Activated naive CD4-positive, alpha-beta T cell treated with anti-CD3 and anti-CD28 coated beads, Interleukin-2, amount 50 U/mL, for 72 hours (primary cell): ENCODE data around the gene RPL39L. TPM values are rescaled to one million over a fixed set of nuclear protein-coding genes. Genes with fewer than 3 reads are reported as not detected.

Source experiments
- ATAC-seq, 2 donors: fragments of 150-1000 bp; cut with Tn5 transposase; 2 replicates each; pipeline ENCODE4 v1.10.0; 2021; ENCODE audit warnings: mild to moderate bottlenecking in 2 of 2, moderate library complexity in 2 of 2
- DNase-seq, 2 donors: peaks; one replicate each; pipeline ENCODE4 v3.0.0; 2021 to 2022; ENCODE audit warnings: low spot score in 2 of 2
- H3K27ac Mint-ChIP-seq, 2 donors: one replicate each; pipeline ENCODE4 v1.8.0; 2022; ENCODE audit warnings: mild to moderate bottlenecking in 2 of 2, mixed read lengths in 2 of 2
- H3K36me3 Mint-ChIP-seq, 2 donors: one replicate each; pipeline ENCODE4 v1.8.0; 2022; ENCODE audit warnings: mixed read lengths in 2 of 2
- H3K9me3 Mint-ChIP-seq, 2 donors: one replicate each; pipeline ENCODE4 v1.8.0; 2022; ENCODE audit warnings: mixed read lengths in 2 of 2
- total RNA-seq, 2 donors: library from RNA; stranded (reverse); gene quantifications; one replicate each; pipeline ENCODE4 v1.2.3, GENCODE V29; 2022

RPL39L gene
- total RNA-seq, 2 donors from 2014 or later, result 15.5 to 19.3 TPM

GRCh38 chr3:187084126-187084525 lies 55.2 kb downstream of the RPL39L start:
- Mint-ChIP-seq H3K27ac (peak overlapping the region in 1 of 2 donors; percentile 36), H3K9me3 (peaks cover 8 to 12% of the 10 kb centered on the region in 2 donors), H3K36me3 (peaks cover 5 to 12% of the 10 kb centered on the region in 2 donors)
- DNase-seq (no peak), ATAC-seq (no peak)

- no peak for DNase-seq
- H3K27ac Mint-ChIP-seq, result no peak overlapping the region
- ATAC-seq, result no peak
- H3K36me3 Mint-ChIP-seq, result peaks cover 0 to 6% of the 10 kb centered on the region in 2 donors
- peaks cover 0 to 4% of the 10 kb centered on the region in 2 donors for H3K9me3 Mint-ChIP-seq
These were observed 56.4 kb downstream of the RPL39L start for GRCh38 chr3:187082758-187083375.

- H3K36me3 Mint-ChIP-seq, result peaks cover 0 to 12% of the 10 kb centered on the region in 2 donors
- no peak for DNase-seq
- no peak overlapping the region for H3K27ac Mint-ChIP-seq
- no peaks in the 10 kb centered on the region for H3K9me3 Mint-ChIP-seq
- no peak for ATAC-seq
These were observed 58.4 kb downstream of the RPL39L start for GRCh38 chr3:187080799-187081450.

GRCh38 chr3:187079090-187080022 lies 59.9 kb downstream of the RPL39L start:
- Mint-ChIP-seq H3K36me3 (peaks cover 0 to 12% of the 10 kb centered on the region in 2 donors), H3K9me3 (no peaks in the 10 kb centered on the region), H3K27ac (peak overlapping the region in 1 of 2 donors; percentile 77)
- no peak for ATAC-seq
- DNase-seq, result no peak

GRCh38 chr3:187077537-187077936 lies 61.8 kb downstream of the RPL39L start:
- Mint-ChIP-seq H3K9me3 (no peaks in the 10 kb centered on the region), H3K27ac (peak overlapping the region in 1 of 2 donors; percentile 71), H3K36me3 (peaks cover 0 to 20% of the 10 kb centered on the region in 2 donors)
- no peak for DNase-seq
- no peak for ATAC-seq

- ATAC-seq, result no peak
- Mint-ChIP-seq H3K27ac (peak overlapping the region; percentile 71 to 84), H3K36me3 (peaks cover 0 to 20% of the 10 kb centered on the region in 2 donors), H3K9me3 (no peaks in the 10 kb centered on the region)
- DNase-seq, result no peak
These were observed 62.2 kb downstream of the RPL39L start for GRCh38 chr3:187077085-187077484.

- H3K27ac Mint-ChIP-seq, result peak overlapping the region; percentile 71 to 84
- H3K9me3 Mint-ChIP-seq, result no peaks in the 10 kb centered on the region
These were observed 63.0 kb downstream of the RPL39L start for GRCh38 chr3:187076297-187076696.

GRCh38 chr3:187074846-187075245 lies 64.5 kb downstream of the RPL39L start:
- H3K9me3 Mint-ChIP-seq, result no peaks in the 10 kb centered on the region
- no peak for DNase-seq
- no peak overlapping the region for H3K27ac Mint-ChIP-seq
- ATAC-seq, result no peak
- H3K36me3 Mint-ChIP-seq, result peaks cover 11 to 32% of the 10 kb centered on the region in 2 donors

More at GRCh38 chr3:187076297-187076696, 63.0 kb downstream of the RPL39L start:
- DNase-seq (no peak), ATAC-seq (no peak)
- peaks cover 0 to 21% of the 10 kb centered on the region in 2 donors for H3K36me3 Mint-ChIP-seq

- Mint-ChIP-seq H3K9me3 (peaks cover 0 to 4% of the 10 kb centered on the region in 2 donors), H3K27ac (peak overlapping the region; percentile 23 to 39), H3K36me3 (peaks cover 17 to 40% of the 10 kb centered on the region in 2 donors)
- no peak for DNase-seq
- ATAC-seq, result no peak
These were observed 65.7 kb downstream of the RPL39L start for GRCh38 chr3:187073581-187074098.

GRCh38 chr3:187072511-187072910 lies 66.8 kb downstream of the RPL39L start:
- Mint-ChIP-seq H3K27ac (peak overlapping the region; percentile 36 to 39), H3K36me3 (peaks cover 17 to 43% of the 10 kb centered on the region in 2 donors), H3K9me3 (peaks cover 0 to 4% of the 10 kb centered on the region in 2 donors)
- ATAC-seq, result no peak
- DNase-seq, result no peak

- H3K9me3 Mint-ChIP-seq, result peaks cover 0 to 4% of the 10 kb centered on the region in 2 donors
- peaks cover 17 to 47% of the 10 kb centered on the region in 2 donors for H3K36me3 Mint-ChIP-seq
- ATAC-seq (no peak), DNase-seq (no peak)
- peak overlapping the region in 1 of 2 donors; percentile 39 for H3K27ac Mint-ChIP-seq
These were observed 67.2 kb downstream of the RPL39L start for GRCh38 chr3:187072102-187072501.

Other genes starting within 250 kb of the RPL39L start
- gene ST6GAL1, start 209.0 kb downstream of the RPL39L start, total RNA-seq, result 10 to 100 TPM; 32.0 to 96.6 TPM
- not detected for gene RTP1, start 58.0 kb upstream of the RPL39L start, total RNA-seq
- gene MASP1, start 152.2 kb upstream of the RPL39L start, total RNA-seq, result not detected
- gene RTP4, start 228.9 kb upstream of the RPL39L start, total RNA-seq, result 1 to 10 TPM; 1.3 to 3.6 TPM